ENCODE data around the gene PRKCE.
A peak's percentile ranks its signal among the peaks of the same experiment; 100 is the strongest.

The PRKCE gene

GRCh38 chr2:45651415-45652089 lies at the start of gene PRKCE:
PRKCE (plus strand) TSS chr2:45651675.
- peak; percentile 13 for DNase-seq

- DNase-seq, result no peak
These were observed 48.9 kb upstream of the PRKCE start for GRCh38 chr2:45602624-45603023.

GRCh38 chr2:45605116-45605515 lies 46.4 kb upstream of the PRKCE start:
- no peak for DNase-seq

- DNase-seq, result no peak
These were observed 44.7 kb upstream of the PRKCE start for GRCh38 chr2:45606796-45607195.

- peak; percentile 42 for DNase-seq
These were observed 43.8 kb upstream of the PRKCE start for GRCh38 chr2:45607701-45608100.

- peak; percentile 74 for DNase-seq
These were observed 41.0 kb upstream of the PRKCE start for GRCh38 chr2:45610281-45611019.

- peak; percentile 94 for DNase-seq
These were observed 40.2 kb upstream of the PRKCE start, which contains the start of gene SRBD1 for GRCh38 chr2:45611020-45611859. SRBD1 (minus strand) TSS chr2:45611267; CDS start chr2:45605441, 5,826 bp downstream.

- DNase-seq, result no peak
These were observed 39.2 kb upstream of the PRKCE start for GRCh38 chr2:45612285-45612684.

- DNase-seq, result peak; percentile 45
These were observed 38.7 kb upstream of the PRKCE start for GRCh38 chr2:45612731-45613130.

GRCh38 chr2:45614330-45614729 lies 37.1 kb upstream of the PRKCE start:
- DNase-seq, result no peak

- DNase-seq, result no peak
These were observed 36.5 kb upstream of the PRKCE start for GRCh38 chr2:45614871-45615415.

GRCh38 chr2:45616658-45617411 lies 34.6 kb upstream of the PRKCE start:
- DNase-seq, result peak; percentile 61

- DNase-seq, result no peak
These were observed 34.0 kb upstream of the PRKCE start for GRCh38 chr2:45617496-45617895.

GRCh38 chr2:45622336-45623075 lies 29.0 kb upstream of the PRKCE start:
- no peak for DNase-seq

GRCh38 chr2:45623098-45623497 lies 28.4 kb upstream of the PRKCE start:
- DNase-seq, result no peak

- no peak for DNase-seq
These were observed 25.7 kb upstream of the PRKCE start for GRCh38 chr2:45625824-45626223.

GRCh38 chr2:45626387-45627221 lies 24.9 kb upstream of the PRKCE start:
- no peak for DNase-seq

- no peak for DNase-seq
These were observed 23.6 kb upstream of the PRKCE start for GRCh38 chr2:45627911-45628310.

- DNase-seq, result no peak
These were observed 21.5 kb upstream of the PRKCE start for GRCh38 chr2:45629971-45630370.

GRCh38 chr2:45631319-45631718 lies 20.2 kb upstream of the PRKCE start:
- DNase-seq, result no peak

- DNase-seq, result no peak
These were observed 19.5 kb upstream of the PRKCE start for GRCh38 chr2:45631955-45632354.
